SK-N-SH treated with all-trans-retinoic acid at 6 μM for 48 hours (cell line): ENCODE results near the gene NDRG2.
A peak's percentile ranks its signal among the peaks of the same experiment; 100 is the strongest.
"Not testable (repeated sequence)": the region's sequence is repeated elsewhere in the genome, so short reads cannot be mapped to it uniquely, and the experiment has no call there.

Experiments
- ATAC-seq: fragments of 200-7000 bp; cut with Tn5 transposase; 3 replicates; pipeline ENCODE4 v1.9.1; 2020; ENCODE audit warnings: mild to moderate bottlenecking, moderate library complexity
- ARNTL ChIP-seq: fragments of 450-650 bp; formaldehyde crosslinking; IDR thresholded peaks from 2 replicates; pipeline ENCODE4 v1.5.0; 2020; ENCODE audit warnings: low read depth, mild to moderate bottlenecking, moderate library complexity, borderline replicate concordance
- BACH2 ChIP-seq: fragments of 250-450 bp; sonication (Bioruptor Pico); IDR thresholded peaks from 2 replicates; pipeline ENCODE4 v1.9.0; 2021; ENCODE audit warnings: mild to moderate bottlenecking, borderline replicate concordance
- CSDC2 ChIP-seq: fragments of 250-450 bp; sonication (Bioruptor Pico); IDR thresholded peaks from 2 replicates; pipeline ENCODE4 v1.5.0; 2020; ENCODE audit warnings: mild to moderate bottlenecking, moderate library complexity
- ESRRG ChIP-seq: fragments of 250-450 bp; sonication (Bioruptor Pico); IDR thresholded peaks from 2 replicates; pipeline ENCODE4 v1.6.1; 2021; ENCODE audit warnings: mild to moderate bottlenecking
- GLIS3 ChIP-seq: fragments of 250-450 bp; sonication (Bioruptor Pico); IDR thresholded peaks from 2 replicates; pipeline ENCODE4 v1.5.0; 2020; ENCODE audit warnings: mild to moderate bottlenecking, moderate library complexity
- ISL1 ChIP-seq: fragments of 250-450 bp; sonication (Bioruptor Pico); IDR thresholded peaks from 2 replicates; pipeline ENCODE4 v2.1.2; 2022; ENCODE audit warnings: mild to moderate bottlenecking, moderate library complexity
- OSR1 ChIP-seq: fragments of 250-450 bp; sonication (Bioruptor Pico); IDR thresholded peaks from 2 replicates; pipeline ENCODE4 v1.8.0; 2022; ENCODE audit warnings: moderate library complexity, mild to moderate bottlenecking, inconsistent platforms
- PPARA ChIP-seq: fragments of 250-450 bp; sonication (Bioruptor Pico); IDR thresholded peaks from 2 replicates; pipeline ENCODE4 v1.5.0; 2020; ENCODE audit warnings: mild to moderate bottlenecking, borderline replicate concordance
- RARB ChIP-seq: fragments of 250-450 bp; sonication (Bioruptor Pico); IDR thresholded peaks from 2 replicates; pipeline ENCODE4 v1.8.0; 2021; ENCODE audit warnings: mild to moderate bottlenecking, moderate library complexity
- SNAI2 ChIP-seq: fragments of 250-450 bp; sonication (Bioruptor Pico); IDR thresholded peaks from 2 replicates; pipeline ENCODE4 v1.5.0; 2020; ENCODE audit warnings: mild to moderate bottlenecking, moderate library complexity
- TCF4 ChIP-seq: fragments of 250-450 bp; sonication (Bioruptor Pico); IDR thresholded peaks from 2 replicates; pipeline ENCODE4 v1.8.0; 2021; ENCODE audit warnings: mild to moderate bottlenecking, moderate library complexity, borderline replicate concordance
- TOX ChIP-seq: fragments of 250-450 bp; sonication (Bioruptor Pico); IDR thresholded peaks from 2 replicates; pipeline ENCODE4 v1.8.0; 2021; ENCODE audit warnings: mild to moderate bottlenecking, moderate library complexity, borderline replicate concordance
- ZC3H10 ChIP-seq: fragments of 250-450 bp; sonication (Bioruptor Pico); IDR thresholded peaks from 2 replicates; pipeline ENCODE4 v1.5.1; 2021; ENCODE audit warnings: mild to moderate bottlenecking, moderate library complexity
- ZFP3 ChIP-seq: fragments of 250-450 bp; sonication (Bioruptor Pico); IDR thresholded peaks from 2 replicates; pipeline ENCODE4 v1.5.0; 2020; ENCODE audit warnings: mild to moderate bottlenecking, moderate library complexity
- ZNF565 ChIP-seq: fragments of 450-650 bp; formaldehyde crosslinking; conservative IDR thresholded peaks from 2 replicates; pipeline ENCODE4 v1.5.0; 2020; ENCODE audit warnings: low read depth, mild to moderate bottlenecking, moderate library complexity
- ZNF70 ChIP-seq: fragments of 450-650 bp; formaldehyde crosslinking; IDR thresholded peaks from 2 replicates; pipeline ENCODE4 v1.5.0; 2020; ENCODE audit warnings: mild to moderate bottlenecking, moderate library complexity
- TF ChIP-seq, protein P1 (sequence below): fragments of 250-450 bp; sonication (Bioruptor Pico); IDR thresholded peaks from 2 replicates; pipeline ENCODE4 v1.8.0; 2020; ENCODE audit warnings: mild to moderate bottlenecking, moderate library complexity, borderline replicate concordance
- TF ChIP-seq, protein P2 (sequence below): fragments of 250-450 bp; sonication (Bioruptor Pico); IDR thresholded peaks from 2 replicates; pipeline ENCODE4 v1.5.1; 2021; ENCODE audit warnings: mild to moderate bottlenecking, moderate library complexity
- TF ChIP-seq, protein P3 (sequence below): fragments of 250-450 bp; sonication (Bioruptor Pico); IDR thresholded peaks from 2 replicates; pipeline ENCODE4 v1.5.0; 2020; ENCODE audit warnings: mild to moderate bottlenecking, moderate library complexity
- TF ChIP-seq, protein P4 (sequence below): fragments of 250-450 bp; sonication (Bioruptor Pico); IDR thresholded peaks from 2 replicates; pipeline ENCODE4 v1.5.1; 2020; ENCODE audit warnings: low read depth, mild to moderate bottlenecking, moderate library complexity
- TF ChIP-seq, protein P5 (sequence below): fragments of 250-450 bp; sonication (Bioruptor Pico); IDR thresholded peaks from 2 replicates; pipeline ENCODE4 v1.8.0; 2021; ENCODE audit warnings: low read depth, mild to moderate bottlenecking, moderate library complexity, borderline replicate concordance

The NDRG2 gene

DNA sequence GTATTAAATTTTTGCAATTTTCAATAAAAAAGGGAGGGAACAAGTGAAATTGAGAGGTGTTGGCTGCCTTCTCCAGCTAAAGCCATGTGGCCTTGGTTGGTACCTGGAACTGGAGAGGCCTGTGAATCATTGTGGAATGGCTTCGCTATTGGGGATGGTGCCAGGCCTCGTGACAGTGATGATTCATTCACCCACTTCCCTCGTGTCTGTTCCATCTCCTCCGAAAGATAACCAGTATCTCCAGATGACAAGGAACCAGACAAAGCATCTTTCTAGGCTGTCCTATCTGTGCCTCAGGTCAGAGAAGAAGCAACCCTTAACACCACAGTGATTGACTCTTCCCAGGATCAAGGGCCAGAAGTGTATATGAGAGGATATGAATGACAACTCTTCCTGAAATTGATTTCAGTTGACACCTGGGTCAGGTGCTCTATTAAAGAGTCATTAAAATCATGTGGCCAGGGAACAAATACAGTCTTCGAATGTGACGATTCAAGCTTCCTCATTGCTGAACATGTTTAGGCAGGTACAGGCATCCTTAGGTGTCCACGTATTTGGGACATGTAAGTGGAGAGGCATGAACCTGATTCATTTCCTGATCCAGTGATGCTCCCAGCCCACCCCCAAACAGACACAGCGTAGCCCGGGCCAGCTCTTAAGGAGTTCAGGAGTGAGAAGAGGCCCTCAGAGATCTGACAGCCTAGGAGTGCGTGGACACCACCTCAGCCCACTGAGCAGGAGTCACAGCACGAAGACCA is 17.0 kb upstream of the NDRG2 start, which contains the start of gene RNASE7:
RNASE7 (plus strand) TSS at position 687 of the 758 bp plus-strand sequence. CDS start 631 bp downstream, outside the sequence.
- ATAC-seq, result peak; percentile 25

DNA sequence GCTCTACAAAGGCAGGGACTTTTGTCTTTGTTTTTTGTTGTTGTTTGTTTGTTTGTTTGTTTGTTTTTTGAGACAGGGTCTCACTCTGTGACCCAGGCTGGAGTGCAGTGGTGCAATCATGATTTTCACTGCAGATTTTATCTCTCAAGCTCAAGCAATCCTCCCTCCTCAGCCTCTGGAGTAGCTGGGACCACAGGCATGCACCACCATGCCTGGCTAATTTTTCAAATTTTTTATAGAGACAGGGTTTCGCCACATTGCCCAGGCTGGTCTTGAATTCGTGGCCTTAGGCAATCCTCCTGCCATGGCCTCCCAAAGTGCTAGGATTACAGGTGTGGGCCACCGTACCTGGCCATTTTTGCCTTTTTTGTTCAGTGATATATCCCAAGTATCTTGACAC is 16.1 kb upstream of the NDRG2 start:
- not testable (repeated sequence) for ATAC-seq

More for the DNA sequence above, 17.0 kb upstream of the NDRG2 start, which contains the start of gene RNASE7:
- TF ChIP-seq, protein P1, sequence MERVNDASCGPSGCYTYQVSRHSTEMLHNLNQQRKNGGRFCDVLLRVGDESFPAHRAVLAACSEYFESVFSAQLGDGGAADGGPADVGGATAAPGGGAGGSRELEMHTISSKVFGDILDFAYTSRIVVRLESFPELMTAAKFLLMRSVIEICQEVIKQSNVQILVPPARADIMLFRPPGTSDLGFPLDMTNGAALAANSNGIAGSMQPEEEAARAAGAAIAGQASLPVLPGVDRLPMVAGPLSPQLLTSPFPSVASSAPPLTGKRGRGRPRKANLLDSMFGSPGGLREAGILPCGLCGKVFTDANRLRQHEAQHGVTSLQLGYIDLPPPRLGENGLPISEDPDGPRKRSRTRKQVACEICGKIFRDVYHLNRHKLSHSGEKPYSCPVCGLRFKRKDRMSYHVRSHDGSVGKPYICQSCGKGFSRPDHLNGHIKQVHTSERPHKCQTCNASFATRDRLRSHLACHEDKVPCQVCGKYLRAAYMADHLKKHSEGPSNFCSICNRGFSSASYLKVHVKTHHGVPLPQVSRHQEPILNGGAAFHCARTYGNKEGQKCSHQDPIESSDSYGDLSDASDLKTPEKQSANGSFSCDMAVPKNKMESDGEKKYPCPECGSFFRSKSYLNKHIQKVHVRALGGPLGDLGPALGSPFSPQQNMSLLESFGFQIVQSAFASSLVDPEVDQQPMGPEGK, result no peak
- TF ChIP-seq ZNF70 (CRISPR knock-in tag) (no peak), ARNTL (CRISPR knock-in tag) (no peak), ZFP3 (CRISPR knock-in tag) (no peak), TCF4 (CRISPR knock-in tag) (no peak), ZNF565 (CRISPR knock-in tag) (no peak), RARB (CRISPR knock-in tag) (no peak), SNAI2 (CRISPR knock-in tag) (no peak), CSDC2 (CRISPR knock-in tag) (no peak), OSR1 (no peak), TOX (CRISPR knock-in tag) (no peak), BACH2 (CRISPR knock-in tag) (no peak), ESRRG (CRISPR knock-in tag) (no peak)
- TF ChIP-seq, protein P2, sequence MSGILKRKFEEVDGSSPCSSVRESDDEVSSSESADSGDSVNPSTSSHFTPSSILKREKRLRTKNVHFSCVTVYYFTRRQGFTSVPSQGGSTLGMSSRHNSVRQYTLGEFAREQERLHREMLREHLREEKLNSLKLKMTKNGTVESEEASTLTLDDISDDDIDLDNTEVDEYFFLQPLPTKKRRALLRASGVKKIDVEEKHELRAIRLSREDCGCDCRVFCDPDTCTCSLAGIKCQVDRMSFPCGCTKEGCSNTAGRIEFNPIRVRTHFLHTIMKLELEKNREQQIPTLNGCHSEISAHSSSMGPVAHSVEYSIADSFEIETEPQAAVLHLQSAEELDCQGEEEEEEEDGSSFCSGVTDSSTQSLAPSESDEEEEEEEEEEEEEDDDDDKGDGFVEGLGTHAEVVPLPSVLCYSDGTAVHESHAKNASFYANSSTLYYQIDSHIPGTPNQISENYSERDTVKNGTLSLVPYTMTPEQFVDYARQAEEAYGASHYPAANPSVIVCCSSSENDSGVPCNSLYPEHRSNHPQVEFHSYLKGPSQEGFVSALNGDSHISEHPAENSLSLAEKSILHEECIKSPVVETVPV (CRISPR knock-in tag), result no peak
- TF ChIP-seq, protein P3, sequence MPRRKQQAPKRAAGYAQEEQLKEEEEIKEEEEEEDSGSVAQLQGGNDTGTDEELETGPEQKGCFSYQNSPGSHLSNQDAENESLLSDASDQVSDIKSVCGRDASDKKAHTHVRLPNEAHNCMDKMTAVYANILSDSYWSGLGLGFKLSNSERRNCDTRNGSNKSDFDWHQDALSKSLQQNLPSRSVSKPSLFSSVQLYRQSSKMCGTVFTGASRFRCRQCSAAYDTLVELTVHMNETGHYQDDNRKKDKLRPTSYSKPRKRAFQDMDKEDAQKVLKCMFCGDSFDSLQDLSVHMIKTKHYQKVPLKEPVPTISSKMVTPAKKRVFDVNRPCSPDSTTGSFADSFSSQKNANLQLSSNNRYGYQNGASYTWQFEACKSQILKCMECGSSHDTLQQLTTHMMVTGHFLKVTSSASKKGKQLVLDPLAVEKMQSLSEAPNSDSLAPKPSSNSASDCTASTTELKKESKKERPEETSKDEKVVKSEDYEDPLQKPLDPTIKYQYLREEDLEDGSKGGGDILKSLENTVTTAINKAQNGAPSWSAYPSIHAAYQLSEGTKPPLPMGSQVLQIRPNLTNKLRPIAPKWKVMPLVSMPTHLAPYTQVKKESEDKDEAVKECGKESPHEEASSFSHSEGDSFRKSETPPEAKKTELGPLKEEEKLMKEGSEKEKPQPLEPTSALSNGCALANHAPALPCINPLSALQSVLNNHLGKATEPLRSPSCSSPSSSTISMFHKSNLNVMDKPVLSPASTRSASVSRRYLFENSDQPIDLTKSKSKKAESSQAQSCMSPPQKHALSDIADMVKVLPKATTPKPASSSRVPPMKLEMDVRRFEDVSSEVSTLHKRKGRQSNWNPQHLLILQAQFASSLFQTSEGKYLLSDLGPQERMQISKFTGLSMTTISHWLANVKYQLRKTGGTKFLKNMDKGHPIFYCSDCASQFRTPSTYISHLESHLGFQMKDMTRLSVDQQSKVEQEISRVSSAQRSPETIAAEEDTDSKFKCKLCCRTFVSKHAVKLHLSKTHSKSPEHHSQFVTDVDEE (CRISPR knock-in tag), result no peak
- TF ChIP-seq, protein P4, sequence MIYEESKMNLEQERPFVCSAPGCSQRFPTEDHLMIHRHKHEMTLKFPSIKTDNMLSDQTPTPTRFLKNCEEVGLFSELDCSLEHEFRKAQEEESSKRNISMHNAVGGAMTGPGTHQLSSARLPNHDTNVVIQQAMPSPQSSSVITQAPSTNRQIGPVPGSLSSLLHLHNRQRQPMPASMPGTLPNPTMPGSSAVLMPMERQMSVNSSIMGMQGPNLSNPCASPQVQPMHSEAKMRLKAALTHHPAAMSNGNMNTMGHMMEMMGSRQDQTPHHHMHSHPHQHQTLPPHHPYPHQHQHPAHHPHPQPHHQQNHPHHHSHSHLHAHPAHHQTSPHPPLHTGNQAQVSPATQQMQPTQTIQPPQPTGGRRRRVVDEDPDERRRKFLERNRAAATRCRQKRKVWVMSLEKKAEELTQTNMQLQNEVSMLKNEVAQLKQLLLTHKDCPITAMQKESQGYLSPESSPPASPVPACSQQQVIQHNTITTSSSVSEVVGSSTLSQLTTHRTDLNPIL (CRISPR knock-in tag), result no peak
- TF ChIP-seq, protein P5, sequence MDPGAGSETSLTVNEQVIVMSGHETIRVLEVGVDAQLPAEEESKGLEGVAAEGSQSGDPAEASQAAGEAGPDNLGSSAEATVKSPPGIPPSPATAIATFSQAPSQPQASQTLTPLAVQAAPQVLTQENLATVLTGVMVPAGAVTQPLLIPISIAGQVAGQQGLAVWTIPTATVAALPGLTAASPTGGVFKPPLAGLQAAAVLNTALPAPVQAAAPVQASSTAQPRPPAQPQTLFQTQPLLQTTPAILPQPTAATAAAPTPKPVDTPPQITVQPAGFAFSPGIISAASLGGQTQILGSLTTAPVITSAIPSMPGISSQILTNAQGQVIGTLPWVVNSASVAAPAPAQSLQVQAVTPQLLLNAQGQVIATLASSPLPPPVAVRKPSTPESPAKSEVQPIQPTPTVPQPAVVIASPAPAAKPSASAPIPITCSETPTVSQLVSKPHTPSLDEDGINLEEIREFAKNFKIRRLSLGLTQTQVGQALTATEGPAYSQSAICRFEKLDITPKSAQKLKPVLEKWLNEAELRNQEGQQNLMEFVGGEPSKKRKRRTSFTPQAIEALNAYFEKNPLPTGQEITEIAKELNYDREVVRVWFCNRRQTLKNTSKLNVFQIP (CRISPR knock-in tag), result no peak

DNA sequence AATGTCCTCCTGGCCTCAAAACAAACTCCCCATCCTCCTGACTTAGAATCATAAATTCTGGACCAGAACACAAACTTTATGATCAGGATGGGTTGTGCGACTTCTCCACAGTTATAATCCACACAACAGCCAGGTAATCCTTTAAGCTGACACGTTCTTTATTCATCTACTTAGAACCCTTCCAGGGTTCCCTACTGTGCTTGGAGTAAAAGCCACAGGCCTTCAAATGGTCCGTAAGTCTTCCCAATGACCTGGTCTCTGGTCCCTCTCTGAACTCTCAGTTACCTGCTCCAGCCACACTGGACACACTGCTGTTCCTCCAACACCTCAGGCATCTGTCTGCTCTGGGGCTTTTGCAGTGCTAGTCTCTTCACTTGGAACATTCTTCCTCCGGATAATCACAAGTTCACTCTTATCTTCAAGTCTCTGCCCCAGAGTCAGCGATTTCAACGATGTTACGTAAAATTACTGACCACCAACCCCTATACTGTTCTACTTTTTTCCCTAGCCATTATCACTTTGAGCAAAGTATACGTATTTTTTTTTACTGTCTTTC is 15.6 kb upstream of the NDRG2 start:
- ATAC-seq, result no peak; the same call in 2 of the 3 replicates
- no peak for TF ChIP-seq BACH2 (CRISPR knock-in tag)
- no peak for TF ChIP-seq TOX (CRISPR knock-in tag)
- TF ChIP-seq, protein P4 (CRISPR knock-in tag), result no peak
- TF ChIP-seq ESRRG (CRISPR knock-in tag), result no peak
- TF ChIP-seq GLIS3 (CRISPR knock-in tag), result no peak
- TF ChIP-seq, protein P1, result no peak
- TF ChIP-seq PPARA, result no peak
- TF ChIP-seq ZC3H10 (CRISPR knock-in tag), result no peak
- no peak for TF ChIP-seq ISL1 (CRISPR knock-in tag)
